Measurements from ENCODE around the gene CAPN5.

CAPN5 gene

GRCh38 chr11:77051511-77051910, 15.3 kb upstream of the CAPN5 start:
- no peak for DNase-seq (ENCODE audit: low read depth, low spot score)
- in situ Hi-C loops (cut with HindIII; ENCODE audit: low sequenced_read_pairs), result no loop called here
- no peak overlapping the region for H3K4me3 ChIP-seq (ENCODE audit: low read depth, low read length)
- no peak for TF ChIP-seq CTCF (IDR thresholded peaks at IDR 0.05; ENCODE audit: low read depth, low read length)

GRCh38 chr11:77052518-77052917, 14.3 kb upstream of the CAPN5 start:
- DNase-seq (ENCODE audit: low read depth, low spot score), result no peak
- no peak for TF ChIP-seq CTCF (IDR thresholded peaks at IDR 0.05; ENCODE audit: low read depth, low read length)
- in situ Hi-C loops (cut with HindIII; ENCODE audit: low sequenced_read_pairs), result no loop called here
- no peak overlapping the region for H3K4me3 ChIP-seq (ENCODE audit: low read depth, low read length)

GRCh38 chr11:77053217-77054015, 13.4 kb upstream of the CAPN5 start:
- in situ Hi-C loops (cut with HindIII; ENCODE audit: low sequenced_read_pairs), result no loop called here
- DNase-seq (ENCODE audit: low read depth, low spot score), result no peak
- no peak for TF ChIP-seq CTCF (IDR thresholded peaks at IDR 0.05; ENCODE audit: low read depth, low read length)
- no peak overlapping the region for H3K4me3 ChIP-seq (ENCODE audit: low read depth, low read length)

- no peak overlapping the region for H3K4me3 ChIP-seq (ENCODE audit: low read depth, low read length)
- in situ Hi-C loops (cut with HindIII; ENCODE audit: low sequenced_read_pairs), result no loop called here
- TF ChIP-seq CTCF (IDR thresholded peaks at IDR 0.05; ENCODE audit: low read depth, low read length), result no peak
- DNase-seq (ENCODE audit: low read depth, low spot score), result no peak
These were observed 12.7 kb upstream of the CAPN5 start for GRCh38 chr11:77054084-77054483.

GRCh38 chr11:77055101-77055561, 11.6 kb upstream of the CAPN5 start:
- no peak for TF ChIP-seq CTCF (IDR thresholded peaks at IDR 0.05; ENCODE audit: low read depth, low read length)
- DNase-seq (ENCODE audit: low read depth, low spot score), result no peak
- H3K4me3 ChIP-seq (ENCODE audit: low read depth, low read length), result no peak overlapping the region
- in situ Hi-C loops (cut with HindIII; ENCODE audit: low sequenced_read_pairs), result no loop called here

- H3K4me3 ChIP-seq (ENCODE audit: low read depth, low read length), result no peak overlapping the region
- in situ Hi-C loops (cut with HindIII; ENCODE audit: low sequenced_read_pairs), result no loop called here
- no peak for TF ChIP-seq CTCF (IDR thresholded peaks at IDR 0.05; ENCODE audit: low read depth, low read length)
- no peak for DNase-seq (ENCODE audit: low read depth, low spot score)
These were observed 10.9 kb upstream of the CAPN5 start for GRCh38 chr11:77055913-77056312.

Measured in astrocyte of the spinal cord (primary cell).